HepG2 (cell line): ENCODE results near the gene MS4A15. TPM values are rescaled to one million over a fixed set of nuclear protein-coding genes. Genes with fewer than 3 reads are reported as not detected.

ENCODE experiments used
- ATAC-seq: fragments of 200-7000 bp; cut with Tn5 transposase; 3 replicates; pipeline ENCODE4 v1.9.1; 2020; ENCODE audit warnings: mild to moderate bottlenecking, moderate library complexity
- BruUV-seq: library from RNA; stranded (reverse); fragments of 400-500 nt; replicated peaks from 2 replicates; lab custom pipeline; 2021; lab: Mats Ljungman, UMichigan
- CTCF ChIA-PET: fragments of 300-600 bp; formaldehyde crosslinking; extraction: SDS; loops from one replicate; lab custom pipeline; 2021; ENCODE audit warnings: low total read pairs, inconsistent platforms, low intra/inter-chr PET ratio; lab: Yijun Ruan, JAX
- POLR2A ChIA-PET: fragments of 350-600 bp; sonication (Branson Sonifier 250); formaldehyde crosslinking; loops from one replicate; lab custom pipeline; 2020; ENCODE audit warnings: antibody characterized with exemption, inconsistent platforms; lab: Yijun Ruan, JAX
- DNase-seq: peaks from one replicate; pipeline ENCODE4 v3.0.0-alpha.2; 2015; ENCODE audit warnings: low spot score
- FAIRE-seq: peaks from 3 replicates; lab custom pipeline; 2011; peaks lifted over from hg19 to GRCh38; lab: Jason Lieb, UNC
- H2AFZ ChIP-seq: one replicate; pipeline ENCODE4 v1.6.1; 2011; ENCODE audit warnings: low read length, inconsistent platforms
- H3K27ac ChIP-seq: fragments of 300-600 bp; 3 replicates; pipeline ENCODE4 v1.8.0; 2011; ENCODE audit warnings: mixed run types, mild to moderate bottlenecking, mixed read lengths, low read length, inconsistent platforms; ENCODE audit not compliant: insufficient read depth; ENCODE audit errors: extremely low read length
- H3K27me3 ChIP-seq, 2 experiments: fragments of 200-600 bp in 1 of 2; 2 replicates in 1 of 2; 3 replicates in 1 of 2; pipeline versions ENCODE4 v1.6.0 to v1.8.0; 2011; ENCODE audit warnings: low read length in 2 of 2, mild to moderate bottlenecking in 2 of 2, moderate library complexity in 2 of 2, inconsistent platforms in 1 of 2; ENCODE audit not compliant: insufficient read depth in 2 of 2, control insufficient read depth in 1 of 2
- H3K36me3 ChIP-seq, 2 experiments: fragments of 200-600 bp in 1 of 2; replicated peaks in 1 of 2; 2 replicates in 1 of 2; 3 replicates in 1 of 2; pipeline versions ENCODE4 v1.5.1 to v1.8.0; 2011; ENCODE audit warnings: low read length in 2 of 2, inconsistent platforms in 1 of 2; ENCODE audit not compliant: insufficient read depth in 2 of 2, control insufficient read depth in 1 of 2
- H3K4me1 ChIP-seq: 2 replicates; pipeline ENCODE4 v1.5.1; 2012; ENCODE audit warnings: low read length, inconsistent platforms; ENCODE audit not compliant: insufficient read depth
- H3K4me2 ChIP-seq: 2 replicates; pipeline ENCODE4 v1.6.0; 2011; ENCODE audit warnings: low read depth, low read length, inconsistent platforms
- H3K4me3 ChIP-seq, 3 experiments: fragments of 200-600 bp in 1 of 3; sonication (generic), shearing (Covaris generic) in 1 of 3; replicated peaks in 1 of 3; 2 replicates each; pipeline ENCODE4 v1.5.1; 2011 to 2016; ENCODE audit warnings: low read length in 3 of 3, inconsistent platforms in 2 of 3, low read depth in 2 of 3, mild to moderate bottlenecking in 2 of 3, control low read depth in 1 of 3, mixed read lengths in 1 of 3; ENCODE audit not compliant: insufficient read depth in 1 of 3
- H3K79me2 ChIP-seq: one replicate; pipeline ENCODE4 v1.6.1; 2011; ENCODE audit warnings: low read length, inconsistent platforms; ENCODE audit not compliant: insufficient read depth
- H3K9ac ChIP-seq: 2 replicates; pipeline ENCODE4 v1.6.0; 2011; ENCODE audit warnings: mild to moderate bottlenecking, low read depth, low read length, inconsistent platforms; ENCODE audit not compliant: insufficient read depth
- H3K9me3 ChIP-seq: 2 replicates; pipeline ENCODE4 v1.5.1; 2012; ENCODE audit warnings: mild to moderate bottlenecking, low read length
- H4K20me1 ChIP-seq: 2 replicates; pipeline ENCODE4 v1.6.0; 2011; ENCODE audit warnings: inconsistent platforms, mild to moderate bottlenecking, low read length, moderate library complexity; ENCODE audit not compliant: insufficient read depth
- ATAD3A ChIP-seq: sonication (generic); formaldehyde crosslinking; IDR thresholded peaks from 2 replicates; pipeline ENCODE4 v1.4.0; 2020; ENCODE audit warnings: missing genetic modification reagents
- POLR2AphosphoS5 ChIP-seq: IDR thresholded peaks from 2 replicates; pipeline ENCODE4 v1.6.1; 2012; ENCODE audit warnings: low read depth, low read length
- TAF1 ChIP-seq: sonication (generic); formaldehyde crosslinking; IDR thresholded peaks from 2 replicates; pipeline ENCODE4 v1.4.0; 2020; ENCODE audit warnings: missing genetic modification reagents
- ZNF329 ChIP-seq: sonication (generic); formaldehyde crosslinking; IDR thresholded peaks from 2 replicates; pipeline ENCODE4 v1.9.0; 2021; ENCODE audit warnings: low read depth, mild to moderate bottlenecking, missing genetic modification reagents
- whole genome bisulfite sequencing: methylation state at CpG from one replicate; pipeline ENCODE4 v1.1.6; 2017; ENCODE audit warnings: low lambda C conversion rate; 5-methylcytosine and 5-hydroxymethylcytosine counted together
- in situ Hi-C: cut with HindIII; loops from 2 replicates; pipeline ENCODE4 v1.10.0; 2017; ENCODE audit warnings: low pct_unique_long_range_greater_than_20kb; ENCODE audit not compliant: extremely low pct_ligation_motif_present
- intact Hi-C: fragments of 100-400 bp; cut with micrococcal nuclease; formaldehyde crosslinking; loops from one replicate; pipeline ENCODE4 v1.10.0; 2022; ENCODE audit not compliant: unreplicated experiment
- polyA plus RNA-seq, 8 experiments: library from polyadenylated mRNA; depleted of rRNA in 3 of 8; stranded (reverse) in 7 of 8; unstranded in 1 of 8; fragments of >200 nt; fragmentation: Illumina TruSeq in 4 of 8; extraction: Trizol in 4 of 8; gene quantifications; 2 replicates each; pipeline versions ENCODE4 v1.2.1 to v1.2.3, GENCODE V29; 2011 to 2016; ENCODE audit warnings: low read depth in 4 of 8, missing spikeins in 1 of 8, mixed read lengths in 1 of 8; ENCODE audit not compliant: insufficient read depth in 1 of 8
- total RNA-seq, 5 experiments: library from RNA; depleted of rRNA; stranded (reverse); fragments of >200 nt; fragmentation: Illumina TruSeq; extraction: Trizol; gene quantifications; 2 replicates each; pipeline ENCODE4 v1.2.3, GENCODE V29; 2016; ENCODE audit warnings: low read depth in 1 of 5
- TF ChIP-seq, protein P1 (sequence below): IDR thresholded peaks from 2 replicates; pipeline ENCODE4 v1.6.1; 2016; ENCODE audit warnings: low read depth
- TF ChIP-seq, protein P2 (sequence below): sonication (generic); formaldehyde crosslinking; IDR thresholded peaks from 2 replicates; pipeline ENCODE4 v1.8.0; 2022; ENCODE audit warnings: mild to moderate bottlenecking, missing genetic modification reagents; ENCODE audit not compliant: insufficient replicate concordance
- TF ChIP-seq, protein P3 (sequence below): sonication (generic); formaldehyde crosslinking; conservative IDR thresholded peaks from 2 replicates; pipeline ENCODE4 v1.8.1; 2023; ENCODE audit warnings: missing genetic modification reagents
- TF ChIP-seq, protein P4 (sequence below): sonication (generic); formaldehyde crosslinking; IDR thresholded peaks from 2 replicates; pipeline ENCODE4 v1.4.0; 2020; ENCODE audit warnings: mild to moderate bottlenecking, missing genetic modification reagents
- TF ChIP-seq, protein P5 (sequence below): sonication (generic); formaldehyde crosslinking; IDR thresholded peaks from 2 replicates; pipeline ENCODE4 v1.5.0; 2020; ENCODE audit warnings: mild to moderate bottlenecking, missing genetic modification reagents

Gene MS4A15
- total and polyA plus RNA-seq, 2 of the 13 experiments (the other 11 are each of a cell fraction or from before 2014, with no cell fraction given) = not detected

DNA sequence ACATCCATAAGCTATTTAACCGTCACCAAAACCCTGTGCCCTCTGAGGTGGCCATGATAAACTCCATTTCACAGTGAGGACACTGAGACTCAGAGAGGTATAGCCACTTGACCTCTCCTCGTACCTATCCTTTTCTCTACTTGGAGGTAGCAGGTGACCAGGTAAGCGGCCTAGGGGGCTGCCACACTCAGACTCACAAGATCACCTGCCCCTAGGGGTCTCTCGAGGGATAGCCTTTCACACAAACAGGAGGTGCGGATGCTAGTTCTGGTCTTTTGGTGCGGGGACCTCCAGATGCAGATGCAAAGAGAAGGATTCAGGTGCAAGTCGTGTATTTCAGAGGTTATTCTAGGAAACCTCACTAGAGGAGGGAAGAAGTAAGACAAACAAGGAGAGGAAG is 17.6 kb upstream of the MS4A15 start:
- CTCF ChIA-PET = no interaction called here
- TF ChIP-seq, protein P1, sequence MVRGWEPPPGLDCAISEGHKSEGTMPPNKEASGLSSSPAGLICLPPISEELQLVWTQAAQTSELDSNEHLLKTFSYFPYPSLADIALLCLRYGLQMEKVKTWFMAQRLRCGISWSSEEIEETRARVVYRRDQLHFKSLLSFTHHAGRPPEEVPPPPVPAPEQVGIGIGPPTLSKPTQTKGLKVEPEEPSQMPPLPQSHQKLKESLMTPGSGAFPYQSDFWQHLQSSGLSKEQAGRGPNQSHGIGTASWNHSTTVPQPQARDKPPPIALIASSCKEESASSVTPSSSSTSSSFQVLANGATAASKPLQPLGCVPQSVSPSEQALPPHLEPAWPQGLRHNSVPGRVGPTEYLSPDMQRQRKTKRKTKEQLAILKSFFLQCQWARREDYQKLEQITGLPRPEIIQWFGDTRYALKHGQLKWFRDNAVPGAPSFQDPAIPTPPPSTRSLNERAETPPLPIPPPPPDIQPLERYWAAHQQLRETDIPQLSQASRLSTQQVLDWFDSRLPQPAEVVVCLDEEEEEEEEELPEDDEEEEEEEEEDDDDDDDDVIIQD = no peak
- TF ChIP-seq ZNF329 (CRISPR knock-in tag) (no peak), ATAD3A (no peak), POLR2AphosphoS5 (no peak), TAF1 (CRISPR knock-in tag) (no peak)
- TF ChIP-seq, protein P2, sequence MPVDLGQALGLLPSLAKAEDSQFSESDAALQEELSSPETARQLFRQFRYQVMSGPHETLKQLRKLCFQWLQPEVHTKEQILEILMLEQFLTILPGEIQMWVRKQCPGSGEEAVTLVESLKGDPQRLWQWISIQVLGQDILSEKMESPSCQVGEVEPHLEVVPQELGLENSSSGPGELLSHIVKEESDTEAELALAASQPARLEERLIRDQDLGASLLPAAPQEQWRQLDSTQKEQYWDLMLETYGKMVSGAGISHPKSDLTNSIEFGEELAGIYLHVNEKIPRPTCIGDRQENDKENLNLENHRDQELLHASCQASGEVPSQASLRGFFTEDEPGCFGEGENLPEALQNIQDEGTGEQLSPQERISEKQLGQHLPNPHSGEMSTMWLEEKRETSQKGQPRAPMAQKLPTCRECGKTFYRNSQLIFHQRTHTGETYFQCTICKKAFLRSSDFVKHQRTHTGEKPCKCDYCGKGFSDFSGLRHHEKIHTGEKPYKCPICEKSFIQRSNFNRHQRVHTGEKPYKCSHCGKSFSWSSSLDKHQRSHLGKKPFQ (CRISPR knock-in tag) = no peak
- TF ChIP-seq, protein P3, sequence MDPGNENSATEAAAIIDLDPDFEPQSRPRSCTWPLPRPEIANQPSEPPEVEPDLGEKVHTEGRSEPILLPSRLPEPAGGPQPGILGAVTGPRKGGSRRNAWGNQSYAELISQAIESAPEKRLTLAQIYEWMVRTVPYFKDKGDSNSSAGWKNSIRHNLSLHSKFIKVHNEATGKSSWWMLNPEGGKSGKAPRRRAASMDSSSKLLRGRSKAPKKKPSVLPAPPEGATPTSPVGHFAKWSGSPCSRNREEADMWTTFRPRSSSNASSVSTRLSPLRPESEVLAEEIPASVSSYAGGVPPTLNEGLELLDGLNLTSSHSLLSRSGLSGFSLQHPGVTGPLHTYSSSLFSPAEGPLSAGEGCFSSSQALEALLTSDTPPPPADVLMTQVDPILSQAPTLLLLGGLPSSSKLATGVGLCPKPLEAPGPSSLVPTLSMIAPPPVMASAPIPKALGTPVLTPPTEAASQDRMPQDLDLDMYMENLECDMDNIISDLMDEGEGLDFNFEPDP (CRISPR knock-in tag) = no peak
- TF ChIP-seq, protein P4, sequence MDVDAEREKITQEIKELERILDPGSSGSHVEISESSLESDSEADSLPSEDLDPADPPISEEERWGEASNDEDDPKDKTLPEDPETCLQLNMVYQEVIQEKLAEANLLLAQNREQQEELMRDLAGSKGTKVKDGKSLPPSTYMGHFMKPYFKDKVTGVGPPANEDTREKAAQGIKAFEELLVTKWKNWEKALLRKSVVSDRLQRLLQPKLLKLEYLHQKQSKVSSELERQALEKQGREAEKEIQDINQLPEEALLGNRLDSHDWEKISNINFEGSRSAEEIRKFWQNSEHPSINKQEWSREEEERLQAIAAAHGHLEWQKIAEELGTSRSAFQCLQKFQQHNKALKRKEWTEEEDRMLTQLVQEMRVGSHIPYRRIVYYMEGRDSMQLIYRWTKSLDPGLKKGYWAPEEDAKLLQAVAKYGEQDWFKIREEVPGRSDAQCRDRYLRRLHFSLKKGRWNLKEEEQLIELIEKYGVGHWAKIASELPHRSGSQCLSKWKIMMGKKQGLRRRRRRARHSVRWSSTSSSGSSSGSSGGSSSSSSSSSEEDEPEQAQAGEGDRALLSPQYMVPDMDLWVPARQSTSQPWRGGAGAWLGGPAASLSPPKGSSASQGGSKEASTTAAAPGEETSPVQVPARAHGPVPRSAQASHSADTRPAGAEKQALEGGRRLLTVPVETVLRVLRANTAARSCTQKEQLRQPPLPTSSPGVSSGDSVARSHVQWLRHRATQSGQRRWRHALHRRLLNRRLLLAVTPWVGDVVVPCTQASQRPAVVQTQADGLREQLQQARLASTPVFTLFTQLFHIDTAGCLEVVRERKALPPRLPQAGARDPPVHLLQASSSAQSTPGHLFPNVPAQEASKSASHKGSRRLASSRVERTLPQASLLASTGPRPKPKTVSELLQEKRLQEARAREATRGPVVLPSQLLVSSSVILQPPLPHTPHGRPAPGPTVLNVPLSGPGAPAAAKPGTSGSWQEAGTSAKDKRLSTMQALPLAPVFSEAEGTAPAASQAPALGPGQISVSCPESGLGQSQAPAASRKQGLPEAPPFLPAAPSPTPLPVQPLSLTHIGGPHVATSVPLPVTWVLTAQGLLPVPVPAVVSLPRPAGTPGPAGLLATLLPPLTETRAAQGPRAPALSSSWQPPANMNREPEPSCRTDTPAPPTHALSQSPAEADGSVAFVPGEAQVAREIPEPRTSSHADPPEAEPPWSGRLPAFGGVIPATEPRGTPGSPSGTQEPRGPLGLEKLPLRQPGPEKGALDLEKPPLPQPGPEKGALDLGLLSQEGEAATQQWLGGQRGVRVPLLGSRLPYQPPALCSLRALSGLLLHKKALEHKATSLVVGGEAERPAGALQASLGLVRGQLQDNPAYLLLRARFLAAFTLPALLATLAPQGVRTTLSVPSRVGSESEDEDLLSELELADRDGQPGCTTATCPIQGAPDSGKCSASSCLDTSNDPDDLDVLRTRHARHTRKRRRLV (CRISPR knock-in tag) = no peak
- TF ChIP-seq, protein P5, sequence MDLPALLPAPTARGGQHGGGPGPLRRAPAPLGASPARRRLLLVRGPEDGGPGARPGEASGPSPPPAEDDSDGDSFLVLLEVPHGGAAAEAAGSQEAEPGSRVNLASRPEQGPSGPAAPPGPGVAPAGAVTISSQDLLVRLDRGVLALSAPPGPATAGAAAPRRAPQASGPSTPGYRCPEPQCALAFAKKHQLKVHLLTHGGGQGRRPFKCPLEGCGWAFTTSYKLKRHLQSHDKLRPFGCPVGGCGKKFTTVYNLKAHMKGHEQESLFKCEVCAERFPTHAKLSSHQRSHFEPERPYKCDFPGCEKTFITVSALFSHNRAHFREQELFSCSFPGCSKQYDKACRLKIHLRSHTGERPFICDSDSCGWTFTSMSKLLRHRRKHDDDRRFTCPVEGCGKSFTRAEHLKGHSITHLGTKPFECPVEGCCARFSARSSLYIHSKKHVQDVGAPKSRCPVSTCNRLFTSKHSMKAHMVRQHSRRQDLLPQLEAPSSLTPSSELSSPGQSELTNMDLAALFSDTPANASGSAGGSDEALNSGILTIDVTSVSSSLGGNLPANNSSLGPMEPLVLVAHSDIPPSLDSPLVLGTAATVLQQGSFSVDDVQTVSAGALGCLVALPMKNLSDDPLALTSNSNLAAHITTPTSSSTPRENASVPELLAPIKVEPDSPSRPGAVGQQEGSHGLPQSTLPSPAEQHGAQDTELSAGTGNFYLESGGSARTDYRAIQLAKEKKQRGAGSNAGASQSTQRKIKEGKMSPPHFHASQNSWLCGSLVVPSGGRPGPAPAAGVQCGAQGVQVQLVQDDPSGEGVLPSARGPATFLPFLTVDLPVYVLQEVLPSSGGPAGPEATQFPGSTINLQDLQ (CRISPR knock-in tag) = no peak
- intact Hi-C loops (no loop called here), in situ Hi-C loops (no loop called here)
- Histone ChIP-seq H3K4me2 (no peak overlapping the region), H3K4me3 (no peak overlapping the region), H4K20me1 (no peaks in the 10 kb centered on the region), H3K9ac (no peak overlapping the region), H3K9me3 (no peaks in the 10 kb centered on the region), H3K4me1 (no peaks in the 10 kb centered on the region), H3K27me3 (peaks cover 0 to 4% of the 10 kb centered on the region in 2 experiments; a peak in 3 of 5 replicates), H2AFZ (no peak overlapping the region), H3K79me2 (no peaks in the 10 kb centered on the region), H3K36me3 (no peaks in the 10 kb centered on the region), H3K27ac (no peak overlapping the region)
- FAIRE-seq (no peak), ATAC-seq (peak; percentile 65), DNase-seq (no peak)
- POLR2A ChIA-PET = no interaction called here
- BruUV-seq = no TSS peak
- 13% methylated on average over 5 of the region's 7 CpGs for WGBS
